Smooth muscle cell (in vitro differentiated cells): ENCODE data around the gene GATB. TPM values are rescaled to one million over a fixed set of nuclear protein-coding genes. Genes with fewer than 3 reads are reported as not detected.

ENCODE experiments used
- DNase-seq: peaks from one replicate; lab custom pipeline; 2025; ENCODE audit not compliant: unreplicated experiment; lab: John Stamatoyannopoulos, UW
- H2AFZ ChIP-seq: fragments of 200-600 bp; sonication (generic); 2 replicates; pipeline ENCODE4 v1.6.0; 2016; ENCODE audit warnings: antibody characterized with exemption, low read depth, mild to moderate bottlenecking
- H3F3A ChIP-seq: fragments of 200-600 bp; sonication (generic); 2 replicates; pipeline ENCODE4 v1.6.0; 2017; ENCODE audit warnings: antibody characterized with exemption, low read depth
- H3K27ac ChIP-seq: fragments of 200-600 bp; sonication (generic); 2 replicates; pipeline ENCODE4 v1.5.1; 2016; ENCODE audit warnings: low read depth, mild to moderate bottlenecking
- H3K27me3 ChIP-seq: fragments of 200-600 bp; sonication (generic); 2 replicates; pipeline ENCODE4 v1.6.1; 2016; ENCODE audit warnings: low read depth, mild to moderate bottlenecking
- H3K36me3 ChIP-seq: fragments of 200-600 bp; sonication (generic); 2 replicates; pipeline ENCODE4 v1.5.1; 2016; ENCODE audit warnings: low read depth
- H3K4me1 ChIP-seq: fragments of 200-600 bp; sonication (generic); 2 replicates; pipeline ENCODE4 v1.5.1; 2016; ENCODE audit warnings: low read depth
- H3K4me2 ChIP-seq: fragments of 200-600 bp; sonication (generic); 2 replicates; pipeline ENCODE4 v1.6.0; 2016; ENCODE audit warnings: mild to moderate bottlenecking
- H3K4me3 ChIP-seq: fragments of 200-600 bp; sonication (generic); 2 replicates; pipeline ENCODE4 v1.5.1; 2016; ENCODE audit warnings: mild to moderate bottlenecking
- H3K79me2 ChIP-seq: fragments of 200-600 bp; sonication (generic); 2 replicates; pipeline ENCODE4 v1.6.0; 2016; ENCODE audit warnings: low read depth, mild to moderate bottlenecking
- H3K9ac ChIP-seq: fragments of 200-600 bp; sonication (generic); 2 replicates; pipeline ENCODE4 v1.6.0; 2016; ENCODE audit warnings: low read depth
- H3K9me3 ChIP-seq: fragments of 200-600 bp; sonication (generic); replicated peaks from 2 replicates; pipeline ENCODE4 v1.5.1; 2016; ENCODE audit warnings: low read depth
- H4K20me1 ChIP-seq: fragments of 200-600 bp; sonication (generic); 2 replicates; pipeline ENCODE4 v1.6.0; 2016; ENCODE audit warnings: low read depth
- WGBS: methylation state at CpG from one replicate; pipeline ENCODE4 v1.1.7; 2016; ENCODE audit warnings: low lambda C conversion rate; 5-methylcytosine and 5-hydroxymethylcytosine counted together
- polyA plus RNA-seq: library from polyadenylated mRNA; unstranded; fragments of >200 nt; fragmentation: Nextera tagmentation; extraction: Ambion mirVana; gene quantifications from 2 replicates; pipeline ENCODE4 v1.2.1, GENCODE V29; 2016
- total RNA-seq: library from RNA; depleted of rRNA; stranded (reverse); fragments of >200 nt; gene quantifications from 2 replicates; pipeline ENCODE4 v1.2.3, GENCODE V29; 2014
- TF ChIP-seq, protein P1 (sequence below): fragments of 200-600 bp; sonication (generic); IDR thresholded peaks from 2 replicates; pipeline ENCODE4 v1.5.1; 2017; ENCODE audit warnings: borderline replicate concordance, mild to moderate bottlenecking, antibody characterized with exemption; ENCODE audit not compliant: insufficient read depth, poor library complexity, severe bottlenecking

The GATB gene
- total and polyA plus RNA-seq, 2 experiments from 2014 or later = 15.7 to 17.6 TPM

- no peak overlapping the region for H3K4me3 ChIP-seq
- no peak overlapping the region for H3K27ac ChIP-seq
- DNase-seq = no peak
- no peaks in the 10 kb centered on the region for H3K27me3 ChIP-seq
- no peaks in the 10 kb centered on the region for H3K79me2 ChIP-seq
- TF ChIP-seq, protein P1, sequence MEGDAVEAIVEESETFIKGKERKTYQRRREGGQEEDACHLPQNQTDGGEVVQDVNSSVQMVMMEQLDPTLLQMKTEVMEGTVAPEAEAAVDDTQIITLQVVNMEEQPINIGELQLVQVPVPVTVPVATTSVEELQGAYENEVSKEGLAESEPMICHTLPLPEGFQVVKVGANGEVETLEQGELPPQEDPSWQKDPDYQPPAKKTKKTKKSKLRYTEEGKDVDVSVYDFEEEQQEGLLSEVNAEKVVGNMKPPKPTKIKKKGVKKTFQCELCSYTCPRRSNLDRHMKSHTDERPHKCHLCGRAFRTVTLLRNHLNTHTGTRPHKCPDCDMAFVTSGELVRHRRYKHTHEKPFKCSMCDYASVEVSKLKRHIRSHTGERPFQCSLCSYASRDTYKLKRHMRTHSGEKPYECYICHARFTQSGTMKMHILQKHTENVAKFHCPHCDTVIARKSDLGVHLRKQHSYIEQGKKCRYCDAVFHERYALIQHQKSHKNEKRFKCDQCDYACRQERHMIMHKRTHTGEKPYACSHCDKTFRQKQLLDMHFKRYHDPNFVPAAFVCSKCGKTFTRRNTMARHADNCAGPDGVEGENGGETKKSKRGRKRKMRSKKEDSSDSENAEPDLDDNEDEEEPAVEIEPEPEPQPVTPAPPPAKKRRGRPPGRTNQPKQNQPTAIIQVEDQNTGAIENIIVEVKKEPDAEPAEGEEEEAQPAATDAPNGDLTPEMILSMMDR = no peak
- H2AFZ ChIP-seq = no peak overlapping the region
- H3K4me1 ChIP-seq = no peaks in the 10 kb centered on the region
- 100% methylated on average over 4 of the region's 4 CpGs for WGBS
- H3K9ac ChIP-seq = no peak overlapping the region
- H3K9me3 ChIP-seq = no peaks in the 10 kb centered on the region
- H3F3A ChIP-seq = peaks cover 8% of the 10 kb centered on the region
- H4K20me1 ChIP-seq = no peaks in the 10 kb centered on the region
- no peaks in the 10 kb centered on the region for H3K36me3 ChIP-seq
- no peak overlapping the region for H3K4me2 ChIP-seq
These were observed 117.2 kb downstream of the GATB start for GRCh38 chr4:151643564-151643963.

- Histone ChIP-seq H3F3A (peaks cover 8% of the 10 kb centered on the region), H4K20me1 (no peaks in the 10 kb centered on the region), H3K27me3 (no peaks in the 10 kb centered on the region), H3K4me2 (no peak overlapping the region), H3K4me1 (no peaks in the 10 kb centered on the region), H2AFZ (no peak overlapping the region), H3K9me3 (no peaks in the 10 kb centered on the region), H3K79me2 (no peaks in the 10 kb centered on the region), H3K27ac (no peak overlapping the region), H3K9ac (no peak overlapping the region), H3K4me3 (no peak overlapping the region), H3K36me3 (no peaks in the 10 kb centered on the region)
- TF ChIP-seq, protein P1 = no peak
- DNase-seq = no peak
- 94% methylated on average over 2 of the region's 2 CpGs for WGBS
These were observed 118.8 kb downstream of the GATB start for GRCh38 chr4:151641983-151642382.

DNA sequence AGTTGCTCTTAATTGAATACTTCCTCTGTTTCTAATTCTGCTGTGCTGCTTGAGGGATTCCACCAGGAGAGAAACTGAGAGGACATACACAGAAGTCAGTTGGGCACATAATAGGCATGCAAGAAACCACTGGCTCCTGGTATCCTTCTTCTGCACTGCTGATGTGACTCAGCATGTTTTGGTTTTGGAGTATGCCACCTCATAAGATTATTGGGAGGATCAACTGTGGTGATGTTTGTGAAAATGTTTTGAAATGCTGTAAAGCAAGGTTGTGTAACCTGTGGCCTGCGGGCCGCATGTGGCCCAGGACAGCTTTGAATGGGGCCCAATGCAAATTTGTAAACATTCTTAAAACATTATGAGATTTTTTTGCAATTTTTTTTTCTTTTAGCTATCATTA is 119.6 kb downstream of the GATB start:
- no peaks in the 10 kb centered on the region for H3K27me3 ChIP-seq
- no peak overlapping the region for H3K4me2 ChIP-seq
- TF ChIP-seq, protein P1 = no peak
- no peaks in the 10 kb centered on the region for H3K4me1 ChIP-seq
- no peaks in the 10 kb centered on the region for H3K79me2 ChIP-seq
- H3K9me3 ChIP-seq = no peaks in the 10 kb centered on the region
- no peak for DNase-seq
- no peaks in the 10 kb centered on the region for H4K20me1 ChIP-seq
- no peak overlapping the region for H3K9ac ChIP-seq
- H3K4me3 ChIP-seq = no peak overlapping the region
- H2AFZ ChIP-seq = no peak overlapping the region
- peaks cover 8% of the 10 kb centered on the region for H3F3A ChIP-seq
- 41% methylated on average over 2 of the region's 2 CpGs for WGBS
- no peaks in the 10 kb centered on the region for H3K36me3 ChIP-seq
- H3K27ac ChIP-seq = no peak overlapping the region

GRCh38 chr4:151640381-151640780 is 120.4 kb downstream of the GATB start:
- TF ChIP-seq, protein P1 = no peak
- Histone ChIP-seq H3K79me2 (no peaks in the 10 kb centered on the region), H3K4me2 (no peak overlapping the region), H3K27ac (no peak overlapping the region), H3K9ac (no peak overlapping the region), H3K4me3 (no peak overlapping the region), H3K27me3 (no peaks in the 10 kb centered on the region), H3F3A (peaks cover 8% of the 10 kb centered on the region), H3K36me3 (no peaks in the 10 kb centered on the region), H2AFZ (no peak overlapping the region), H3K4me1 (no peaks in the 10 kb centered on the region), H3K9me3 (no peaks in the 10 kb centered on the region), H4K20me1 (no peaks in the 10 kb centered on the region)
- 18% methylated on average over 1 of the region's 1 CpG for WGBS
- no peak for DNase-seq
